CD8-positive, alpha-beta memory T cell (primary cell): ENCODE data around the gene CREB3. TPM values are rescaled to one million over a fixed set of nuclear protein-coding genes. Genes with fewer than 3 reads are reported as not detected.

Source experiments
- CTCF ChIA-PET: fragments of 350-600 bp; sonication (Branson Sonifier 250); formaldehyde crosslinking; loops from one replicate; lab custom pipeline; 2021; ENCODE audit warnings: antibody characterized with exemption; lab: Charles Lee
- POLR2A ChIA-PET: fragments of 350-600 bp; sonication (Branson Sonifier 250); formaldehyde crosslinking; loops from one replicate; lab custom pipeline; 2021; ENCODE audit warnings: antibody characterized with exemption; lab: Charles Lee
- DNase-seq, 5 donors: peaks; one replicate each; pipeline versions ENCODE4 v3.0.0 to v3.0.0-alpha.2; 2020 to 2022; ENCODE audit warnings: mixed read lengths in 1 of 5
- H3K27ac ChIP-seq: one replicate; pipeline ENCODE4 v1.7.0; 2013; ENCODE audit warnings: low read depth, mild to moderate bottlenecking, low read length, moderate library complexity
- H3K27me3 ChIP-seq: 2 replicates; pipeline ENCODE4 v1.7.0; 2013; ENCODE audit warnings: low read length, mild to moderate bottlenecking; ENCODE audit not compliant: insufficient read depth, poor library complexity, severe bottlenecking
- H3K36me3 ChIP-seq: 2 replicates; pipeline ENCODE4 v1.7.0; 2013; ENCODE audit warnings: mild to moderate bottlenecking, low read length, moderate library complexity; ENCODE audit not compliant: insufficient read depth
- H3K4me1 ChIP-seq: 2 replicates; pipeline ENCODE4 v1.7.0; 2013; ENCODE audit warnings: mild to moderate bottlenecking, low read length, moderate library complexity; ENCODE audit not compliant: insufficient read depth
- H3K4me3 ChIP-seq: 2 replicates; pipeline ENCODE4 v1.7.0; 2013; ENCODE audit warnings: mild to moderate bottlenecking, low read length
- H3K9me3 ChIP-seq: 2 replicates; pipeline ENCODE4 v1.7.0; 2013; ENCODE audit warnings: mild to moderate bottlenecking, low read length
- H3K27ac Mint-ChIP-seq, 8 donors: one replicate each; pipeline ENCODE4 v1.8.0; 2020 to 2021; ENCODE audit warnings: mixed read lengths in 8 of 8, mild to moderate bottlenecking in 6 of 8, inconsistent platforms in 3 of 8, moderate library complexity in 3 of 8
- H3K27me3 Mint-ChIP-seq, 2 donors: one replicate each; pipeline ENCODE4 v1.8.0; 2020 to 2021; ENCODE audit warnings: mixed read lengths in 2 of 2, mild to moderate bottlenecking in 1 of 2, moderate library complexity in 1 of 2
- H3K36me3 Mint-ChIP-seq, 3 donors: one replicate each; pipeline ENCODE4 v1.8.0; 2020 to 2021; ENCODE audit warnings: mixed read lengths in 3 of 3, inconsistent platforms in 1 of 3, mild to moderate bottlenecking in 1 of 3
- H3K4me1 Mint-ChIP-seq, 3 donors: one replicate each; pipeline ENCODE4 v1.8.0; 2020 to 2021; ENCODE audit warnings: mixed read lengths in 3 of 3, inconsistent platforms in 1 of 3, mild to moderate bottlenecking in 1 of 3
- H3K4me3 Mint-ChIP-seq, 7 donors: one replicate each; pipeline ENCODE4 v1.8.0; 2020 to 2021; ENCODE audit warnings: mixed read lengths in 7 of 7, mild to moderate bottlenecking in 6 of 7, moderate library complexity in 4 of 7, inconsistent platforms in 2 of 7
- H3K9me3 Mint-ChIP-seq, 5 donors: one replicate each; pipeline ENCODE4 v1.8.0; 2020 to 2022; ENCODE audit warnings: mixed read lengths in 5 of 5, mild to moderate bottlenecking in 3 of 5, moderate library complexity in 2 of 5, inconsistent platforms in 1 of 5
- polyA plus RNA-seq: library from polyadenylated mRNA; unstranded; fragments of 300-500 nt; fragmentation: Illumina TruSeq; gene quantifications from one replicate; pipeline ENCODE4 v1.2.3, GENCODE V29; 2021
- total RNA-seq, 2 experiments: library from RNA; stranded (reverse); gene quantifications; one replicate each; pipeline ENCODE4 v1.2.3, GENCODE V29; 2021

CREB3 gene
- total and polyA plus RNA-seq, 3 experiments from 2014 or later, result 38.0 to 53.6 (median 38.6) TPM

GRCh38 chr9:35728041-35728971 lies 4.2 kb upstream of the CREB3 start:
- DNase-seq, result peak in 2 of 5 donors; percentile 43 to 58
- Mint-ChIP-seq H3K36me3 (peaks cover 4 to 41% (median 8%) of the 10 kb centered on the region in 3 donors), H3K27me3 (no peaks in the 10 kb centered on the region), H3K4me3 (no peak overlapping the region), H3K9me3 (no peaks in the 10 kb centered on the region), H3K4me1 (peaks cover 14 to 20% (median 14%) of the 10 kb centered on the region in 3 donors), H3K27ac (no peak overlapping the region)
- Histone ChIP-seq H3K27me3 (no peaks in the 10 kb centered on the region), H3K27ac (peak overlapping the region; percentile 65), H3K36me3 (peaks cover 22% of the 10 kb centered on the region), H3K9me3 (no peaks in the 10 kb centered on the region), H3K4me1 (peaks cover 59% of the 10 kb centered on the region), H3K4me3 (peak overlapping the region; percentile 97)
- POLR2A ChIA-PET, result interaction anchor here (0.6 to 1.4 kb wide), 4 partner anchors 21 to 649 kb away, joined by 3 to 8 read pairs (median 3); partner anchors contain the start of genes CCDC107, FANCG and RMRP
- CTCF ChIA-PET, result interaction anchor here (0.8 to 8.0 kb wide), 19 partner anchors 8 to 124 kb away, joined by 3 to 89 read pairs (median 4); partner anchors contain the start of genes ARHGEF39, CCDC107 and RMRP

- CTCF ChIA-PET, result interaction anchor here (0.9 to 8.0 kb wide), 14 partner anchors 8 to 125 kb away, joined by 3 to 89 read pairs (median 11); partner anchors contain the start of genes ARHGEF39, CCDC107, GBA2 and RGP1
- Histone ChIP-seq H3K4me3 (peak overlapping the region; percentile 97), H3K36me3 (peaks cover 14% of the 10 kb centered on the region), H3K27me3 (no peaks in the 10 kb centered on the region), H3K9me3 (no peaks in the 10 kb centered on the region), H3K27ac (peak overlapping the region; percentile 65), H3K4me1 (peaks cover 67% of the 10 kb centered on the region)
- Mint-ChIP-seq H3K9me3 (no peaks in the 10 kb centered on the region), H3K4me1 (peaks cover 18 to 25% (median 19%) of the 10 kb centered on the region in 3 donors), H3K36me3 (peaks cover 4 to 33% (median 8%) of the 10 kb centered on the region in 3 donors), H3K4me3 (no peak overlapping the region), H3K27me3 (no peaks in the 10 kb centered on the region), H3K27ac (no peak overlapping the region)
- DNase-seq, result no peak
- POLR2A ChIA-PET, result interaction anchor here (0.6 to 1.4 kb wide), 4 partner anchors 21 to 216 kb away, joined by 3 to 8 read pairs (median 3); partner anchors contain the start of genes CCDC107 and RMRP
Measured at GRCh38 chr9:35729101-35729500, 3.4 kb upstream of the CREB3 start.

- Mint-ChIP-seq H3K4me1 (peaks cover 15 to 24% (median 18%) of the 10 kb centered on the region in 3 donors), H3K27me3 (no peaks in the 10 kb centered on the region), H3K4me3 (peak overlapping the region in 1 of 7 donors; percentile 87), H3K36me3 (peaks cover 3 to 30% (median 4%) of the 10 kb centered on the region in 3 donors), H3K9me3 (no peaks in the 10 kb centered on the region), H3K27ac (peak overlapping the region in 1 of 8 donors; percentile 94)
- peak in 3 of 5 donors; percentile 21 to 42 (median 34) for DNase-seq
- CTCF ChIA-PET, result interaction anchor here (1.0 to 8.0 kb wide), 11 partner anchors 9 to 118 kb away, joined by 3 to 89 read pairs (median 19); partner anchors contain the start of genes CCDC107, GBA2, RGP1 and RMRP
- Histone ChIP-seq H3K9me3 (no peaks in the 10 kb centered on the region), H3K4me3 (peak overlapping the region; percentile 97), H3K36me3 (peaks cover 6% of the 10 kb centered on the region), H3K27me3 (no peaks in the 10 kb centered on the region), H3K4me1 (peaks cover 68% of the 10 kb centered on the region), H3K27ac (peak overlapping the region; percentile 70)
- POLR2A ChIA-PET, result interaction anchor here (0.6 to 3.7 kb wide), 4 partner anchors 72 to 215 kb away, joined by 3 to 44 read pairs (median 11); partner anchors contain the start of genes CCDC107, RMRP and SIT1
Measured at GRCh38 chr9:35729700-35730485, 2.6 kb upstream of the CREB3 start.

GRCh38 chr9:35730486-35730854 lies 2.0 kb upstream of the CREB3 start:
- Histone ChIP-seq H3K36me3 (peaks cover 4% of the 10 kb centered on the region), H3K27ac (peak overlapping the region; percentile 70), H3K4me3 (peak overlapping the region; percentile 97), H3K27me3 (no peaks in the 10 kb centered on the region), H3K4me1 (peaks cover 68% of the 10 kb centered on the region), H3K9me3 (no peaks in the 10 kb centered on the region)
- DNase-seq, result no peak
- CTCF ChIA-PET, result interaction anchor here (1.0 to 8.0 kb wide), 10 partner anchors 15 to 119 kb away, joined by 4 to 89 read pairs (median 22); partner anchors contain the start of genes CCDC107, GBA2, RGP1 and RMRP
- Mint-ChIP-seq H3K27ac (peak overlapping the region in 2 of 8 donors; percentile 67 to 94), H3K4me1 (peaks cover 16 to 21% (median 19%) of the 10 kb centered on the region in 3 donors), H3K4me3 (peak overlapping the region in 2 of 7 donors; percentile 87 to 96), H3K36me3 (peaks cover 6 to 30% (median 8%) of the 10 kb centered on the region in 3 donors), H3K27me3 (no peaks in the 10 kb centered on the region), H3K9me3 (no peaks in the 10 kb centered on the region)
- POLR2A ChIA-PET, result interaction anchor here (2.9 to 3.7 kb wide), 3 partner anchors 18 to 82 kb away, joined by 19 to 45 read pairs (median 44); partner anchors contain the start of genes CCDC107, GBA2, RGP1 and RMRP

GRCh38 chr9:35731415-35732184 lies 866 bp upstream of the CREB3 start:
- H3K27me3 Mint-ChIP-seq, result no peaks in the 10 kb centered on the region
- H3K4me3 Mint-ChIP-seq, result peak overlapping the region in 4 of 7 donors; percentile 87 to 96 (median 94)
- ChIA-PET POLR2A (interaction anchor here (0.6 to 3.7 kb wide), 15 partner anchors 9 to 659 kb away, joined by 3 to 45 read pairs (median 6); partner anchors contain the start of genes ARHGEF39, CCDC107, GBA2 and RGP1), CTCF (interaction anchor here (0.7 to 8.0 kb wide), 20 partner anchors 12 to 151 kb away, joined by 3 to 89 read pairs (median 5); partner anchors contain the start of genes CCDC107, GBA2, RGP1 and RMRP)
- H3K27me3 ChIP-seq, result no peaks in the 10 kb centered on the region
- peak overlapping the region in 7 of 8 donors; percentile 92 to 98 (median 95) for H3K27ac Mint-ChIP-seq
- H3K4me1 ChIP-seq, result peaks cover 70% of the 10 kb centered on the region
- H3K36me3 Mint-ChIP-seq, result peaks cover 4 to 34% (median 8%) of the 10 kb centered on the region in 3 donors
- H3K27ac ChIP-seq, result peak overlapping the region; percentile 70
- peak overlapping the region; percentile 97 for H3K4me3 ChIP-seq
- peaks cover 7% of the 10 kb centered on the region for H3K36me3 ChIP-seq
- peaks cover 20 to 27% (median 22%) of the 10 kb centered on the region in 3 donors for H3K4me1 Mint-ChIP-seq
- DNase-seq, result no peak
- no peaks in the 10 kb centered on the region for H3K9me3 ChIP-seq
- H3K9me3 Mint-ChIP-seq, result no peaks in the 10 kb centered on the region

GRCh38 chr9:35732800-35733541 lies 505 bp downstream of the CREB3 start:
- H3K27ac Mint-ChIP-seq, result peak overlapping the region in 7 of 8 donors; percentile 92 to 98 (median 95)
- H3K9me3 Mint-ChIP-seq, result no peaks in the 10 kb centered on the region
- peak overlapping the region in 4 of 7 donors; percentile 87 to 96 (median 94) for H3K4me3 Mint-ChIP-seq
- Histone ChIP-seq H3K27ac (peak overlapping the region; percentile 92), H3K27me3 (no peaks in the 10 kb centered on the region), H3K4me3 (peak overlapping the region; percentile 97), H3K4me1 (peaks cover 56% of the 10 kb centered on the region), H3K9me3 (no peaks in the 10 kb centered on the region), H3K36me3 (peaks cover 21% of the 10 kb centered on the region)
- no peaks in the 10 kb centered on the region for H3K27me3 Mint-ChIP-seq
- peaks cover 4 to 42% (median 13%) of the 10 kb centered on the region in 3 donors for H3K36me3 Mint-ChIP-seq
- peaks cover 20 to 27% (median 22%) of the 10 kb centered on the region in 3 donors for H3K4me1 Mint-ChIP-seq
- DNase-seq, result peak in 1 of 5 donors; percentile 20
- CTCF ChIA-PET, result interaction anchor here (0.7 to 8.0 kb wide), 15 partner anchors 15 to 149 kb away, joined by 3 to 89 read pairs (median 8); partner anchors contain the start of genes CCDC107, GBA2, RGP1 and RMRP
- POLR2A ChIA-PET, result interaction anchor here (0.7 to 3.7 kb wide), 14 partner anchors 10 to 661 kb away, joined by 3 to 45 read pairs (median 7); partner anchors contain the start of genes ARHGEF39, CCDC107, GBA2 and RGP1
